ENCODE results near the gene DYNC1LI1.

Gene DYNC1LI1
- 39.9 to 42.0 (median 41.3) reads per million in 3 donors for total RNA-seq

DNA sequence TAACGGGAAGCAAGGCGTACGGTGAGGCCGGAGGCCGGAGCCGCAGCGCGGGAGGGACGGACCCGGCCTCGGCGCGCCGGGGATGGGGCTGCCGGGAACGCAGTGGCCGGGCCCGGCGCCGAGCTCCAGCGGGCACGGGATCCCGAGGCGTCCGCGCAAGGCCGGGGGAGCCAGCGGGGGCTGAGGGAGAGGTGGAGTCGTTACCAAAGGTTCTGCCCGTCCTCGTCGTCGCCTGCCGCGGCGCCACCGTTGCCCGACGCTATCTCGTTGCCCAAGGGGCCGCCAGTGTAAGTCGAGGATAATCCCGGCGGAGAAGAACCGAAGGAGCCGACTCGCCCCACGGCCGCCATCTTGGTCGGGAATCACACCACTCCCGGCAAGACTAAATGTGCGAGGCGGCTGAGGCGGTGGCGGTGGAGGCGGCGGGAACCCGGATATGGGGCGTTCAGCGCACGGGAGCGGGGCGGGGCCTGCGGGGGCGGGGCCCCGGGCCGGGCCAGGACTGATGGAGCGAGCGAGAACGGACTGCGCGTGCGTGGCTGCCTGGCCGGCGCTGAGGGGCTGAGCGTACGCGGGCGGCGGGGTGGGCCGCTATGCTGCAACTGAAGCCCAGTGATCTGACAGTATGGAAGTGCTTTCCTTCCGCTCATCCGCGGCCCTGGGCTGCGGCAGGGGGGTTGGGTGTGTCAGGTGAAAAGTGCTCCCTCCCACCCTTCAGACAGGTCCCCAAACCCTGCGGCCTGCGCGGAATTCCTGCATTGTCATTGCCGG, at the start of gene DYNC1LI1:
Gene DYNC1LI1, minus strand, starts transcription at position 438 of the 771 bp plus-strand sequence. Its CDS starts 88 bp downstream, at position 350.
- H3K36me3 ChIP-seq (ENCODE audit: control insufficient read depth, insufficient read depth, low read length), result no peaks in the 10 kb centered on the region
- DNase-seq, result peak; percentile 89 to 92 (median 89)
- H3K9me3 ChIP-seq (ENCODE audit: control insufficient read depth, low read length), result no peaks in the 10 kb centered on the region
- peak within 1 kb of the TSS; percentile 89 for H3K4me3 ChIP-seq (ENCODE audit: insufficient read depth, low read depth, low read length, poor library complexity, severe bottlenecking)
- peaks cover 10% of the 10 kb centered on the region for H3K4me1 ChIP-seq (ENCODE audit: control insufficient read depth, insufficient read depth, low read length, poor library complexity, severe bottlenecking)
- H3K27ac ChIP-seq (ENCODE audit: insufficient read depth, low read length, poor library complexity, severe bottlenecking), result peak within 1 kb of the TSS; percentile 77
- no peaks in the 10 kb centered on the region for H3K27me3 ChIP-seq (replicated peaks; ENCODE audit: control insufficient read depth, insufficient read depth, low read length, poor library complexity, severe bottlenecking)

DNA sequence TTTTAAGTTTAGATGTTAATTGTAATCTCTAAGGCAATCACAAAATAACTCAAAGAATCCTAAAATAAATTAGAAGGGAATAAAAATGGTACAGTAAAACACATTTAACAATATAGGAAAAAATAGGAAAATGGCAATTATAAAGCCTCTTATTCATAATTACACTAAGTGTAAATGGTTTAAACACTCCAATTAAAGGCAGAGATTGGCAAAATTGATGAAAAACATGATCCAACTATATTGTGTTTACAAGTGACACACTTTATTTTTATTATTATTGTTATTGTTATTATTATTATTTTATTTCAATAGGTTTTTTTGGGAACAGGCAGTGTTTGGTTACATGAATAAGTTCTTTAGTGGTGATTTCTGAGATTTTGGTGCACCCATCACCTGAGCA, 48.7 kb upstream of the DYNC1LI1 start:
- H3K27ac ChIP-seq (ENCODE audit: insufficient read depth, low read length, poor library complexity, severe bottlenecking), result no peak overlapping the region
- H3K27me3 ChIP-seq (replicated peaks; ENCODE audit: control insufficient read depth, insufficient read depth, low read length, poor library complexity, severe bottlenecking), result no peaks in the 10 kb centered on the region
- no peaks in the 10 kb centered on the region for H3K9me3 ChIP-seq (ENCODE audit: control insufficient read depth, low read length)
- no peaks in the 10 kb centered on the region for H3K36me3 ChIP-seq (ENCODE audit: control insufficient read depth, insufficient read depth, low read length)
- no peak overlapping the region for H3K4me3 ChIP-seq (ENCODE audit: insufficient read depth, low read depth, low read length, poor library complexity, severe bottlenecking)
- no peaks in the 10 kb centered on the region for H3K4me1 ChIP-seq (ENCODE audit: control insufficient read depth, insufficient read depth, low read length, poor library complexity, severe bottlenecking)
- DNase-seq, result no peak

DNA sequence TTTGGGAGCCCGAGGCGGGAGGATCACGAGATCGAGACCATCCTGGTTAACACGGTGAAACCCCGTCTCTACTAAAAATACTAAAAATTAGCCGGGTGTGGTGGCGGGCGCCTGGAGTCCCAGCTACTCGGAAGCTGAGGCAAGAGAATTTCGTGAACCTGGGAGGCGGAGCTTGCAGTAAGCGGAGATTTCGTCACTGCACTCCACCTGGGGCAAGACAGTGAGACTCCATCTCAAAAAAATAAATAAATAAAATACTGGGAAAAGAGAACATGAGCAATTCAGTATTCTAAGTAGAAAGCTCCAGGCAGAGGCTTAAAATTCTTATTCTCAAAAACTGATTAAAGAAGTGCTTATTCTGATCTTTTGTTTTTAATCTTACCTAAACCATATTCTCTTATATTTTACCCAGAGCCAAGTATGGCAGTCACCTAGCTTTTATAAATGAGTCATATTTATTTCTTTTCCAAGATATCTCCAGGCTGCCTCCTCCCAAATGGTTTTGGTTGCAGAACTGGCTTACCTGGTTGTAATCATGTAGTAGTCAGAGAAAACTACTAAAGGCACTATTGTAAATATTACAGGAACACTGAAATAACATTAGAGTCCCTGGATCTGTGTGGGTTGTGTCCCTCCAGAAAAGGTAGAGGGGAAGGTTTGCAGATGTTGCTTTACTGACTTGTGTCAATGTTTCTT, 45.8 kb upstream of the DYNC1LI1 start:
- H3K27ac ChIP-seq (ENCODE audit: insufficient read depth, low read length, poor library complexity, severe bottlenecking), result no peak overlapping the region
- H3K4me1 ChIP-seq (ENCODE audit: control insufficient read depth, insufficient read depth, low read length, poor library complexity, severe bottlenecking), result no peaks in the 10 kb centered on the region
- H3K4me3 ChIP-seq (ENCODE audit: insufficient read depth, low read depth, low read length, poor library complexity, severe bottlenecking), result no peak overlapping the region
- no peaks in the 10 kb centered on the region for H3K27me3 ChIP-seq (replicated peaks; ENCODE audit: control insufficient read depth, insufficient read depth, low read length, poor library complexity, severe bottlenecking)
- H3K36me3 ChIP-seq (ENCODE audit: control insufficient read depth, insufficient read depth, low read length), result no peaks in the 10 kb centered on the region
- H3K9me3 ChIP-seq (ENCODE audit: control insufficient read depth, low read length), result no peaks in the 10 kb centered on the region
- DNase-seq, result no peak

DNA sequence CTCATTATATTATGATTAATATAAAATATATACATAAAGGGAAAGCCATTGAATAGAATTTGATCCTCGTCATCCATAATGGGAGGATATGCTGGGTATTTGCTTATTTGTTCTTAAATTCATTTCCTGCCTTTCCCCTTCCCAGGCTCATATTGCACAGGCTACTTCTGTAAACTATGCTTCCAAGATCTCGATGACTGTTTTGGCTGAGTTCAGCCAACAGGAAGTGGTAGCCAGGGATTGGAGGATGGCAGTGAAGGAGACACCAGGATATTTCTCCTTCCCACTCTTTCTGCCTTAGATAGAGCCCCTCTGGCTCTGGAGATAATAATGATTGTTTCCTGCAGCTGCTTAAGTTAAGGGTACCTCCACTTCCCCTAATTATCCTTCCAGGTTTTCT, 44.3 kb upstream of the DYNC1LI1 start:
- no peak for DNase-seq
- Histone ChIP-seq H3K4me1 (ENCODE audit: control insufficient read depth, insufficient read depth, low read length, poor library complexity, severe bottlenecking) (no peaks in the 10 kb centered on the region), H3K27ac (ENCODE audit: insufficient read depth, low read length, poor library complexity, severe bottlenecking) (no peak overlapping the region), H3K4me3 (ENCODE audit: insufficient read depth, low read depth, low read length, poor library complexity, severe bottlenecking) (no peak overlapping the region), H3K9me3 (ENCODE audit: control insufficient read depth, low read length) (no peaks in the 10 kb centered on the region), H3K36me3 (ENCODE audit: control insufficient read depth, insufficient read depth, low read length) (no peaks in the 10 kb centered on the region), H3K27me3 (replicated peaks; ENCODE audit: control insufficient read depth, insufficient read depth, low read length, poor library complexity, severe bottlenecking) (no peaks in the 10 kb centered on the region)

DNA sequence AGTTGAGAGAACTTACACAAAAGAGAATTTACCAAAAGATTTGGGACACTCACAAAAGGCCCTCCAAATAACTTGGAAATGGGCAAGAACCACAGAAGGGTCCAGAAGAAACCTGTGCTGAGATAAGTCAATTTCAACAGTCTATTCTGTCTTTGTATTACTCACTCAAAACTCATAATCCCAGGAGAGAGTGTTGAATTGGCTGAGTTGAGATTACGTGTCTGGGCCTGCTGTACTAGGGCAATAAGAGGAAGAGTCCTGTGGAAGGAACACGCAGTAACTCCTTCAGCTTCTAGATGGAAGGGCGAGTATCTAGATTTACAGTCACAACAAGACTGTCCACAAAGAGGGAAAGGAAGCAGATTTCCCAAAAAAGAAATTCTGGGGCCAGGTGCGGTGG, 42.5 kb upstream of the DYNC1LI1 start:
- Histone ChIP-seq H3K36me3 (ENCODE audit: control insufficient read depth, insufficient read depth, low read length) (no peaks in the 10 kb centered on the region), H3K27ac (ENCODE audit: insufficient read depth, low read length, poor library complexity, severe bottlenecking) (no peak overlapping the region), H3K27me3 (replicated peaks; ENCODE audit: control insufficient read depth, insufficient read depth, low read length, poor library complexity, severe bottlenecking) (no peaks in the 10 kb centered on the region), H3K4me3 (ENCODE audit: insufficient read depth, low read depth, low read length, poor library complexity, severe bottlenecking) (no peak overlapping the region), H3K9me3 (ENCODE audit: control insufficient read depth, low read length) (no peaks in the 10 kb centered on the region), H3K4me1 (ENCODE audit: control insufficient read depth, insufficient read depth, low read length, poor library complexity, severe bottlenecking) (no peaks in the 10 kb centered on the region)
- no peak for DNase-seq

DNA sequence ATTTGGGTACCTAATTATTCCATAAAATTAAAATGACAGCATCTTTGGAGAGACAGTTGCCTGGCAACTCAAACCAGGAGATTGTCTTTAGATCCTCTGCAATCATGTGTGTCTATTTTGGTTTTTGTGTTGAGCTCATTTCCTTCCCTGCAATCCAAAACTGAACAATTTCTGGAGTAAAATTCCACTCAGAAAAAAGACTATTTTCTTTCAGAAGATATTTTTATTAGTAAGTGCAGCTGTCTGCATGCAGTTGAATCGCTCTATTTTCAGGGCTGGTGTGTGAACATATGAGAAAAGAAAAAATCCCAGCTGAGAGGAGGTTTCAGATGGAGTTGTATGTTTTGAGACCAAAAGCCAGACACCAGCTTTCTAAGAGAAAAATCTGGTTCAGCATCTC, 41.9 kb upstream of the DYNC1LI1 start:
- no peak overlapping the region for H3K27ac ChIP-seq (ENCODE audit: insufficient read depth, low read length, poor library complexity, severe bottlenecking)
- H3K4me1 ChIP-seq (ENCODE audit: control insufficient read depth, insufficient read depth, low read length, poor library complexity, severe bottlenecking), result no peaks in the 10 kb centered on the region
- no peaks in the 10 kb centered on the region for H3K27me3 ChIP-seq (replicated peaks; ENCODE audit: control insufficient read depth, insufficient read depth, low read length, poor library complexity, severe bottlenecking)
- no peaks in the 10 kb centered on the region for H3K36me3 ChIP-seq (ENCODE audit: control insufficient read depth, insufficient read depth, low read length)
- no peak overlapping the region for H3K4me3 ChIP-seq (ENCODE audit: insufficient read depth, low read depth, low read length, poor library complexity, severe bottlenecking)
- H3K9me3 ChIP-seq (ENCODE audit: control insufficient read depth, low read length), result no peaks in the 10 kb centered on the region
- no peak for DNase-seq

DNA sequence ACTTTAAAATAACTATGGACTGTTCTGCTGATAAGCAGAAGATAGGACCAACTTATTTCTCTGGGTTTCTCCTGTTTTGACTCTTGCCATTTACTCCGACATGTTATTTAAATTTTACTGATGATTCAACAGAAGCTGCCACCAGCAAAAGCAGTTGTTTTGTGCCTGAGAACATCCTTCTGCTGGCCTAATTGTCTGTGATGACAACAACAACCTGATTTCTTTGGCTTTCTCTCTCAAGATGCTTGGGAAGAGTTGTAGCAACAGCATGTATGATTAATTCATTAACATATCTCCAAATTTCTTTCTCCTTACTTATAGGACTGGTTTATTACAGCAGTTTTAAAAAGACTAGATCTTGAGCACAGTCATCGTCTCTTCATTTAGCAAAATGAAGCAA, 36.9 kb upstream of the DYNC1LI1 start:
- Histone ChIP-seq H3K27me3 (replicated peaks; ENCODE audit: control insufficient read depth, insufficient read depth, low read length, poor library complexity, severe bottlenecking) (no peaks in the 10 kb centered on the region), H3K36me3 (ENCODE audit: control insufficient read depth, insufficient read depth, low read length) (no peaks in the 10 kb centered on the region), H3K4me1 (ENCODE audit: control insufficient read depth, insufficient read depth, low read length, poor library complexity, severe bottlenecking) (no peaks in the 10 kb centered on the region), H3K27ac (ENCODE audit: insufficient read depth, low read length, poor library complexity, severe bottlenecking) (no peak overlapping the region), H3K9me3 (ENCODE audit: control insufficient read depth, low read length) (no peaks in the 10 kb centered on the region), H3K4me3 (ENCODE audit: insufficient read depth, low read depth, low read length, poor library complexity, severe bottlenecking) (no peak overlapping the region)
- DNase-seq, result no peak

DNA sequence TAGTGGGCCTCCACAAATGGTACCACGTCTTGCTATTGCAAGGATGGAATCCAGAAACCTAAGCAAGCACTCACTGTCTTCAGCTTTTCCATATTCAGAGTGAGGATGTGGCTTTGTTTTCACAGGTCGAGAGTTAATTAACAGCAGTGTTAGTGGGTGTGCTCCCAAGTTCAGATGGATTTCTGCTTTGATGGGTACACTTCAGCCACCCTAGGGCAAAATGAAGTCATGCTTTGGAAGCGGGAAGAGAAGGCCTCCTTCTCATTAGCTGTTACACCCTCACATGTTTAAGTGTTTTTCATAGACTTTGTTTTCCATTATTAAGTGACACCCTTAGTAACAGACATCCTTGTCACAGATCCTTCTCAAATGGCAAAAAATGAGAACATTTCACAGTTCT, 36.3 kb upstream of the DYNC1LI1 start:
- H3K27me3 ChIP-seq (replicated peaks; ENCODE audit: control insufficient read depth, insufficient read depth, low read length, poor library complexity, severe bottlenecking), result no peaks in the 10 kb centered on the region
- no peak overlapping the region for H3K27ac ChIP-seq (ENCODE audit: insufficient read depth, low read length, poor library complexity, severe bottlenecking)
- H3K9me3 ChIP-seq (ENCODE audit: control insufficient read depth, low read length), result no peaks in the 10 kb centered on the region
- no peak overlapping the region for H3K4me3 ChIP-seq (ENCODE audit: insufficient read depth, low read depth, low read length, poor library complexity, severe bottlenecking)
- H3K4me1 ChIP-seq (ENCODE audit: control insufficient read depth, insufficient read depth, low read length, poor library complexity, severe bottlenecking), result no peaks in the 10 kb centered on the region
- H3K36me3 ChIP-seq (ENCODE audit: control insufficient read depth, insufficient read depth, low read length), result no peaks in the 10 kb centered on the region
- no peak for DNase-seq

DNA sequence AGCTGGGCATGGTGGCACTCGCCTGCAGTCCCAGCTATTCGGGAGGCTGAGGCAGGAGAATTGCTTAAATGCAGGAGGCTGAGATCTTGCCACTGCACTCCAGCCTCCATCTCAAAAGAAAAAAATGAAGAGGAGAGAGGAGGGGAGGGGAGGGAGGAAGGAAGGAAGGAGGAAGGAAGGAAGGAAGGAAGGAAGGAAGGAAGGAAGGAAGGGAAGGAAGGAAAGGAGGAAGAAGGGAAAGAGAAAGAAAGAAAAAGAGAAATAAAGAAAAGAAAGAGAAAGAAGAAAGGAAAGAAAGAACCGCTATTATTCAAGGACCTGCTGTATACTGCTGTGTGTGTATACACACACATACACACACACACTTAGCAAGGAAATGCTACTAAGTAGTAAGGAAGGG, 35.6 kb upstream of the DYNC1LI1 start:
- Histone ChIP-seq H3K27me3 (replicated peaks; ENCODE audit: control insufficient read depth, insufficient read depth, low read length, poor library complexity, severe bottlenecking) (no peaks in the 10 kb centered on the region), H3K9me3 (ENCODE audit: control insufficient read depth, low read length) (no peaks in the 10 kb centered on the region), H3K27ac (ENCODE audit: insufficient read depth, low read length, poor library complexity, severe bottlenecking) (no peak overlapping the region), H3K4me3 (ENCODE audit: insufficient read depth, low read depth, low read length, poor library complexity, severe bottlenecking) (no peak overlapping the region), H3K36me3 (ENCODE audit: control insufficient read depth, insufficient read depth, low read length) (no peaks in the 10 kb centered on the region), H3K4me1 (ENCODE audit: control insufficient read depth, insufficient read depth, low read length, poor library complexity, severe bottlenecking) (no peaks in the 10 kb centered on the region)
- DNase-seq, result no peak

DNA sequence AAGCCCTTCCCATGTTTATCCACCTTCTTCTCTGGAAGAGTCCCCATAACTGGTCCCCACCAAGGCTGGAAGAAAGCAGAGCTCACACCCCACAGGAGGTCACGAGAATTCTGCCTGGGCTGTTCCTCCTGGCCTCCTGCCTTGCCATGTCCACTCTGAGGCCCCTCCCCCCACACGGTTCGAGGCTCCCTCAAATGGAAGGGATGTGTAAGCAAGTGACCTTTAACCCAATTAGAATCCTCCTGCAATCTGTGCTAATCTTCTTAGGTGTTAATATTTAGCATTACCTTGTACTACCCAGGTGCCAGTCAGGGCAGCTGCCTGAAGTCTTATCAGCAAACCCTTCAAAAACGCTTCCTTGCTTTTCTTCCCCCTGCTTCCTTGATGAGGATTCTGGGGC, 32.4 kb upstream of the DYNC1LI1 start:
- Histone ChIP-seq H3K27me3 (replicated peaks; ENCODE audit: control insufficient read depth, insufficient read depth, low read length, poor library complexity, severe bottlenecking) (no peaks in the 10 kb centered on the region), H3K4me3 (ENCODE audit: insufficient read depth, low read depth, low read length, poor library complexity, severe bottlenecking) (no peak overlapping the region), H3K27ac (ENCODE audit: insufficient read depth, low read length, poor library complexity, severe bottlenecking) (no peak overlapping the region), H3K4me1 (ENCODE audit: control insufficient read depth, insufficient read depth, low read length, poor library complexity, severe bottlenecking) (no peaks in the 10 kb centered on the region), H3K36me3 (ENCODE audit: control insufficient read depth, insufficient read depth, low read length) (no peaks in the 10 kb centered on the region), H3K9me3 (ENCODE audit: control insufficient read depth, low read length) (no peaks in the 10 kb centered on the region)
- DNase-seq, result no peak

Measured in effector memory CD4-positive, alpha-beta T cell (primary cell).